HCT116 (cell line): Measurements from ENCODE around the gene MIA3. TPM values are rescaled to one million over a fixed set of nuclear protein-coding genes. Genes with fewer than 3 reads are reported as not detected.

Source experiments
- ATAC-seq: fragments of 200-7000 bp; cut with Tn5 transposase; 2 replicates; pipeline ENCODE4 v1.9.1; 2020; ENCODE audit warnings: mild to moderate bottlenecking, moderate library complexity
- BruUV-seq: library from RNA; stranded (reverse); fragments of 400-500 nt; replicated peaks from 2 replicates; lab custom pipeline; 2021; lab: Mats Ljungman, UMichigan
- CTCF ChIA-PET: fragments of 300-600 bp; sonication (Branson Sonifier 250); formaldehyde crosslinking; loops from one replicate; lab custom pipeline; 2021; ENCODE audit warnings: antibody characterized with exemption; lab: Charles Lee
- POLR2A ChIA-PET: fragments of 300-600, 350-600 bp; sonication (Branson Sonifier 250); formaldehyde crosslinking; loops from one replicate; lab custom pipeline; 2021; ENCODE audit warnings: antibody characterized with exemption; lab: Charles Lee
- RAD21 ChIA-PET, 2 experiments: fragments of 300-600 bp; sonication (Branson Sonifier 250); formaldehyde crosslinking; loops; one replicate each; lab custom pipeline; 2023; ENCODE audit warnings: low total read pairs in 2 of 2; ENCODE audit not compliant: uncharacterized antibody in 2 of 2, unreplicated experiment in 2 of 2, low non-redundant PET in 1 of 2; lab: Charles Lee
- DNase-seq: peaks from one replicate; pipeline ENCODE4 v3.0.0-alpha.2; 2010; ENCODE audit warnings: low read depth, low spot score
- H2AFZ ChIP-seq: fragments of 200-600 bp; shearing (Covaris generic), sonication (generic); 2 replicates; pipeline ENCODE4 v1.6.1; 2017; ENCODE audit warnings: low read depth, mixed run types, mixed read lengths, antibody characterized with exemption, low read length; ENCODE audit not compliant: poor library complexity, severe bottlenecking
- H3K27ac ChIP-seq: 2 replicates; pipeline ENCODE4 v1.5.1; 2012; ENCODE audit warnings: low read depth, low read length
- H3K27me3 ChIP-seq: fragments of 200-600 bp; sonication (generic); 2 replicates; pipeline ENCODE4 v1.6.1; 2016; ENCODE audit warnings: mixed run types, low read length, mixed read lengths; ENCODE audit not compliant: insufficient read depth
- H3K36me3 ChIP-seq, 2 experiments: fragments of 200-500 bp in 1 of 2; fragments of 200-600 bp in 1 of 2; sonication (Bioruptor generic) in 1 of 2; sonication (generic) in 1 of 2; 2 replicates each; pipeline versions ENCODE4 v1.5.1 to v1.6.1; 2014 to 2016; ENCODE audit warnings: low read length in 2 of 2, inconsistent platforms in 1 of 2, mixed read lengths in 1 of 2, mixed run types in 1 of 2; ENCODE audit not compliant: insufficient read depth in 2 of 2, control insufficient read depth in 1 of 2
- H3K4me1 ChIP-seq, 2 experiments: fragments of 200-600 bp in 1 of 2; sonication (generic) in 1 of 2; 2 replicates each; pipeline versions ENCODE4 v1.5.1 to v1.6.1; 2012 to 2017; ENCODE audit warnings: low read length in 2 of 2, inconsistent platforms in 1 of 2, mild to moderate bottlenecking in 1 of 2, mixed read lengths in 1 of 2, mixed run types in 1 of 2, moderate library complexity in 1 of 2; ENCODE audit not compliant: insufficient read depth in 2 of 2, control insufficient read depth in 1 of 2
- H3K4me2 ChIP-seq: fragments of 200-600 bp; sonication (generic); 2 replicates; pipeline ENCODE4 v1.6.1; 2017; ENCODE audit warnings: mixed run types, low read length, mixed read lengths
- H3K4me3 ChIP-seq, 2 experiments: fragments of 200-600 bp in 1 of 2; sonication (generic) in 1 of 2; replicated peaks in 1 of 2; 2 replicates each; pipeline ENCODE4 v1.5.1; 2011 to 2016; ENCODE audit warnings: low read length in 2 of 2, control low read depth in 1 of 2, low read depth in 1 of 2, mild to moderate bottlenecking in 1 of 2, mixed read lengths in 1 of 2, mixed run types in 1 of 2
- H3K79me2 ChIP-seq: fragments of 200-600 bp; sonication (generic); 2 replicates; pipeline ENCODE4 v1.6.1; 2017; ENCODE audit warnings: mild to moderate bottlenecking, mixed run types, low read length, moderate library complexity, mixed read lengths; ENCODE audit not compliant: insufficient read depth
- H3K9ac ChIP-seq: fragments of 200-600 bp; sonication (generic); 2 replicates; pipeline ENCODE4 v1.6.1; 2016; ENCODE audit warnings: low read length, mixed read lengths
- H3K9me2 ChIP-seq: fragments of 200-600 bp; sonication (generic), shearing (Covaris generic); 2 replicates; pipeline ENCODE4 v1.6.1; 2017; ENCODE audit warnings: mixed run types, mild to moderate bottlenecking, moderate library complexity; ENCODE audit not compliant: insufficient read depth
- H3K9me3 ChIP-seq, 2 experiments: fragments of 200-500 bp in 1 of 2; fragments of 200-600 bp in 1 of 2; sonication (Bioruptor generic) in 1 of 2; sonication (generic) in 1 of 2; 2 replicates each; pipeline ENCODE4 v1.6.1; 2014 to 2017; ENCODE audit warnings: low read length in 2 of 2, mixed read lengths in 2 of 2, inconsistent platforms in 1 of 2, low read depth in 1 of 2, mild to moderate bottlenecking in 1 of 2, mixed run types in 1 of 2, moderate library complexity in 1 of 2; ENCODE audit not compliant: control insufficient read depth in 1 of 2, insufficient read depth in 1 of 2
- H4K20me1 ChIP-seq: fragments of 200-600 bp; sonication (generic), shearing (Covaris generic); 2 replicates; pipeline ENCODE4 v1.6.1; 2017; ENCODE audit warnings: mixed run types, mild to moderate bottlenecking, moderate library complexity; ENCODE audit not compliant: insufficient read depth
- CBX3 ChIP-seq: IDR thresholded peaks from 2 replicates; pipeline ENCODE4 v1.6.1; 2012; ENCODE audit warnings: low read depth
- EGR1 ChIP-seq: IDR thresholded peaks from 2 replicates; pipeline ENCODE4 v1.6.1; 2012; ENCODE audit warnings: low read depth
- ELF1 ChIP-seq: IDR thresholded peaks from 2 replicates; pipeline ENCODE4 v1.6.1; 2012; ENCODE audit warnings: low read depth, borderline replicate concordance
- EZH2phosphoT487 ChIP-seq: fragments of 200-600 bp; IDR thresholded peaks from 2 replicates; pipeline ENCODE4 v1.6.1; 2018; ENCODE audit warnings: antibody characterized with exemption, borderline replicate concordance
- JUND ChIP-seq: IDR thresholded peaks from 2 replicates; pipeline ENCODE4 v1.6.1; 2012
- MAX ChIP-seq: IDR thresholded peaks from 2 replicates; pipeline ENCODE4 v1.6.1; 2012
- POLR2AphosphoS5 ChIP-seq: IDR thresholded peaks from 2 replicates; pipeline ENCODE4 v1.6.1; 2011; ENCODE audit warnings: mild to moderate bottlenecking, low read depth, low read length, moderate library complexity
- RAD21 ChIP-seq: IDR thresholded peaks from 2 replicates; pipeline ENCODE4 v1.6.1; 2012; ENCODE audit warnings: low read depth, mild to moderate bottlenecking
- SIN3A ChIP-seq: IDR thresholded peaks from 2 replicates; pipeline ENCODE4 v1.6.1; 2012; ENCODE audit warnings: low read depth
- SP1 ChIP-seq: IDR thresholded peaks from 2 replicates; pipeline ENCODE4 v1.6.1; 2012; ENCODE audit warnings: low read depth
- YY1 ChIP-seq: IDR thresholded peaks from 2 replicates; pipeline ENCODE4 v1.6.1; 2011; ENCODE audit warnings: low read length, low read depth, moderate library complexity, mild to moderate bottlenecking; ENCODE audit not compliant: insufficient replicate concordance; ENCODE audit errors: extremely low read depth
- ZBTB33 ChIP-seq: IDR thresholded peaks from 2 replicates; pipeline ENCODE4 v1.6.1; 2011; ENCODE audit warnings: mild to moderate bottlenecking, low read length, moderate library complexity; ENCODE audit not compliant: insufficient replicate concordance; ENCODE audit errors: extremely low read depth
- ZFX ChIP-seq: fragments of 450-650 bp; IDR thresholded peaks from 2 replicates; pipeline ENCODE4 v1.6.1; 2017
- ZNF274 ChIP-seq: fragments of 200-500 bp; sonication (Bioruptor generic); IDR thresholded peaks from 2 replicates; pipeline ENCODE4 v1.6.1; 2014; ENCODE audit warnings: mild to moderate bottlenecking, low read depth, low read length, inconsistent platforms
- intact Hi-C: fragments of 100-400 bp; cut with micrococcal nuclease; formaldehyde crosslinking; loops from 2 replicates; pipeline ENCODE4 v1.10.0; 2022
- total RNA-seq: library from RNA; stranded (reverse); gene quantifications from one replicate; pipeline ENCODE4 v1.2.1, GENCODE V29; 2021; ENCODE audit not compliant: unreplicated experiment
- TF ChIP-seq, protein P1 (sequence below), 3 experiments: fragments of 200-600 bp in 1 of 3; sonication (generic) in 1 of 3; IDR thresholded peaks in 2 of 3; conservative IDR thresholded peaks in 1 of 3; 2 replicates each; pipeline ENCODE4 v1.5.1; 2012 to 2017; ENCODE audit warnings: low read depth in 2 of 3, low read length in 2 of 3, antibody characterized with exemption in 1 of 3, borderline replicate concordance in 1 of 3, control low read depth in 1 of 3, mild to moderate bottlenecking in 1 of 3, mixed read lengths in 1 of 3, mixed run types in 1 of 3, moderate library complexity in 1 of 3; ENCODE audit not compliant: insufficient read depth in 1 of 3
- TF ChIP-seq, protein P2 (sequence below): IDR thresholded peaks from 2 replicates; pipeline ENCODE4 v1.6.1; 2012

Gene MIA3
- total RNA-seq, 1 experiment from 2014 or later: 62.7 TPM

GRCh38 chr1:222592171-222592570, 25.7 kb upstream of the MIA3 start (continued):
- TF ChIP-seq ZBTB33: no peak

GRCh38 chr1:222594789-222595188, 23.1 kb upstream of the MIA3 start:
- RAD21 ChIA-PET: no interaction called here
- TF ChIP-seq, protein P1, sequence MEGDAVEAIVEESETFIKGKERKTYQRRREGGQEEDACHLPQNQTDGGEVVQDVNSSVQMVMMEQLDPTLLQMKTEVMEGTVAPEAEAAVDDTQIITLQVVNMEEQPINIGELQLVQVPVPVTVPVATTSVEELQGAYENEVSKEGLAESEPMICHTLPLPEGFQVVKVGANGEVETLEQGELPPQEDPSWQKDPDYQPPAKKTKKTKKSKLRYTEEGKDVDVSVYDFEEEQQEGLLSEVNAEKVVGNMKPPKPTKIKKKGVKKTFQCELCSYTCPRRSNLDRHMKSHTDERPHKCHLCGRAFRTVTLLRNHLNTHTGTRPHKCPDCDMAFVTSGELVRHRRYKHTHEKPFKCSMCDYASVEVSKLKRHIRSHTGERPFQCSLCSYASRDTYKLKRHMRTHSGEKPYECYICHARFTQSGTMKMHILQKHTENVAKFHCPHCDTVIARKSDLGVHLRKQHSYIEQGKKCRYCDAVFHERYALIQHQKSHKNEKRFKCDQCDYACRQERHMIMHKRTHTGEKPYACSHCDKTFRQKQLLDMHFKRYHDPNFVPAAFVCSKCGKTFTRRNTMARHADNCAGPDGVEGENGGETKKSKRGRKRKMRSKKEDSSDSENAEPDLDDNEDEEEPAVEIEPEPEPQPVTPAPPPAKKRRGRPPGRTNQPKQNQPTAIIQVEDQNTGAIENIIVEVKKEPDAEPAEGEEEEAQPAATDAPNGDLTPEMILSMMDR (IDR thresholded peaks at IDR 0.05 in 2 of 3, conservative IDR thresholded peaks at IDR 0.05 in 1 of 3; ENCODE audit: borderline replicate concordance in 1 of 3, insufficient read depth in 1 of 3, low read depth in 2 of 3, low read length in 2 of 3): no peak
- no peak for TF ChIP-seq SIN3A
- TF ChIP-seq ELF1: no peak
- TF ChIP-seq POLR2AphosphoS5: no peak
- TF ChIP-seq RAD21: no peak
- TF ChIP-seq EGR1: no peak
- TF ChIP-seq MAX: no peak
- no peak for TF ChIP-seq ZBTB33
- no peak for TF ChIP-seq ZFX
- TF ChIP-seq, protein P2, sequence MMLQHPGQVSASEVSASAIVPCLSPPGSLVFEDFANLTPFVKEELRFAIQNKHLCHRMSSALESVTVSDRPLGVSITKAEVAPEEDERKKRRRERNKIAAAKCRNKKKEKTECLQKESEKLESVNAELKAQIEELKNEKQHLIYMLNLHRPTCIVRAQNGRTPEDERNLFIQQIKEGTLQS: no peak
- no peak for TF ChIP-seq EZH2phosphoT487
- no peak for TF ChIP-seq JUND
- no peak for TF ChIP-seq SP1
- no peak for TF ChIP-seq CBX3
- no peak for TF ChIP-seq ZNF274
- TF ChIP-seq YY1: no peak
- TF ChIP-seq, all 23 proteins: peak for 0
- intact Hi-C loops: no loop called here
- Histone ChIP-seq H3K27ac (no peak overlapping the region), H3K4me1 (peaks cover 0 to 6% of the 10 kb centered on the region in 2 experiments; a peak in 2 of 4 replicates), H3K36me3 (no peaks in the 10 kb centered on the region), H3K27me3 (no peaks in the 10 kb centered on the region), H3K9ac (no peak overlapping the region), H3K4me2 (no peak overlapping the region), H3K9me3 (no peaks in the 10 kb centered on the region), H3K4me3 (no peak overlapping the region), H3K79me2 (no peaks in the 10 kb centered on the region), H3K9me2 (no peaks in the 10 kb centered on the region), H4K20me1 (no peaks in the 10 kb centered on the region), H2AFZ (no peak overlapping the region)
- CTCF ChIA-PET: no interaction called here
- POLR2A ChIA-PET: no interaction called here
- no TSS peak for BruUV-seq
- ATAC-seq (no peak), DNase-seq (no peak)
